ENCODE results near the gene ANO3. TPM values are rescaled to one million over a fixed set of nuclear protein-coding genes. Genes with fewer than 3 reads are reported as not detected.

ANO3 gene
- total and polyA plus RNA-seq, 2 of the 8 experiments (the other 6 are each of a cell fraction or from before 2014, with no cell fraction given), result not detected

DNA sequence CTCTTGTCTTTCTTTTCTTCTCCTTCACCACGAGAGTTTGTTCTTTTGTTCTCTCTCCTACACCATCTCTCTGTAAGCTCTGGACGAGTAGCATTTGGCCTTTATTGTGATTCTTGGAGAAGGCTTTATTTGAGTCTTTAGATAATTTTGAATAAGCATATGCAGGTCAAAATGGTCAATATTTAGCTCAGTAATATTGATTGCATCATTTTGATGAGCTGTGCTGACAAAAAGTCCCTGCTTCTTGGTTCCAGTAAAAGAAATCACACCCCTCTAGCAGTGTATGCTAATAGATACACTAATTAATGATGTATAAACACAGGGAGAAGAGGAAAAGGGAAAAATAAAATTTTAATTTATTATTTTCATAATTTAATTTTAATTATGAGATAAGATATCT, 266.0 kb downstream of the ANO3 start:
- Histone ChIP-seq H3K27ac (ENCODE audit: low read depth, low read length) (no peak overlapping the region), H3K9ac (replicated peaks in 1 of 4; ENCODE audit: extremely low read depth in 1 of 4, low read depth in 3 of 4, low read length in 3 of 4) (no peak overlapping the region), H2AK5ac (ENCODE audit: low read depth, low read length) (no peak overlapping the region), H3K79me1 (ENCODE audit: low read depth, low read length) (no peaks in the 10 kb centered on the region), H2BK120ac (replicated peaks; ENCODE audit: low read depth, low read length) (no peak overlapping the region), H3K79me2 (ENCODE audit: control insufficient read depth in 1 of 2, insufficient read depth in 2 of 2, low read length in 2 of 2) (no peaks in the 10 kb centered on the region), H3K23me2 (ENCODE audit: low read depth, low read length) (no peaks in the 10 kb centered on the region), H3K23ac (ENCODE audit: insufficient read length) (no peak overlapping the region), H2BK12ac (ENCODE audit: low read depth, low read length) (no peak overlapping the region), H3K14ac (ENCODE audit: insufficient read length) (no peak overlapping the region), H3K4me2 (ENCODE audit: insufficient read depth in 1 of 2, low read depth in 2 of 2, low read length in 2 of 2) (no peak overlapping the region), H3K27me3 (replicated peaks in 1 of 4; ENCODE audit: control insufficient read depth in 3 of 4, extremely low read depth in 1 of 4, insufficient read depth in 3 of 4, low read length in 3 of 4) (no peaks in the 10 kb centered on the region), H3K18ac (ENCODE audit: extremely low read depth, low read length) (no peak overlapping the region), H3K9me3 (ENCODE audit: insufficient read depth in 2 of 2, low read depth in 1 of 2, low read length in 1 of 2) (no peaks in the 10 kb centered on the region), H2BK20ac (ENCODE audit: low read length) (no peak overlapping the region), H4K20me1 (replicated peaks in 1 of 2; ENCODE audit: control insufficient read depth in 1 of 2, insufficient read depth in 2 of 2, low read length in 2 of 2) (no peaks in the 10 kb centered on the region), H3K4me1 (replicated peaks in 1 of 4; ENCODE audit: control insufficient read depth in 3 of 4, insufficient read depth in 4 of 4, low read length in 3 of 4) (no peaks in the 10 kb centered on the region; a peak in 1 of 7 replicates), H2BK5ac (ENCODE audit: low read depth, low read length) (no peak overlapping the region), H3K36me3 (ENCODE audit: control insufficient read depth in 2 of 4, insufficient read depth in 4 of 4, low read length in 3 of 4) (no peaks in the 10 kb centered on the region), H4K91ac (replicated peaks; ENCODE audit: insufficient read length, low read length) (no peak overlapping the region), H3K4ac (replicated peaks; ENCODE audit: insufficient read length, low read depth, low read length) (no peak overlapping the region), H3K4me3 (ENCODE audit: extremely low read depth in 1 of 4, insufficient read depth in 2 of 4, low read depth in 3 of 4, low read length in 4 of 4) (no peak overlapping the region), H4K5ac (ENCODE audit: insufficient read length, low read depth, low read length) (no peak overlapping the region), H3K56ac (replicated peaks; ENCODE audit: insufficient read length, low read depth, low read length) (no peak overlapping the region), H2AFZ (ENCODE audit: low read length) (no peak overlapping the region), H4K8ac (ENCODE audit: extremely low read depth, insufficient read depth, low read length) (no peak overlapping the region), H2BK15ac (ENCODE audit: low read length) (no peak overlapping the region)
- WGBS, 2 experiments (ENCODE audit: extremely low coverage in 1 of 2, insufficient coverage in 1 of 2, insufficient read length in 1 of 2, insufficient replicate concordance in 2 of 2, low coverage in 1 of 2, low lambda C conversion rate in 2 of 2, missing lambda C conversion rate in 1 of 2), result 96% methylated on average over 2 of the region's 2 CpGs; no CpG with 5 or more reads in 1 of the 2 experiments
- ChIA-PET CTCF (ENCODE audit: partially characterized antibody) (no interaction called here), POLR2A (ENCODE audit: partially characterized antibody) (interaction anchor here (0.6 kb wide), 1 partner anchor 890 kb away, joined by 3 read pairs; no protein-coding TSS in a partner anchor)
- DNase-seq (ENCODE audit: low read depth in 1 of 2, low spot score in 2 of 2) (no peak), FAIRE-seq (no peak)
- TF ChIP-seq POU5F1 (IDR thresholded peaks at IDR 0.05; ENCODE audit: low read depth, low read length) (no peak), RFX5 (IDR thresholded peaks at IDR 0.05; ENCODE audit: borderline replicate concordance, low read depth, low read length) (no peak)
